ENCODE results near the gene LTO1. TPM values are rescaled to one million over a fixed set of nuclear protein-coding genes. Genes with fewer than 3 reads are reported as not detected.

The LTO1 gene
- total and polyA plus RNA-seq, 2 of the 13 experiments (the other 11 are each of a cell fraction or from before 2014, with no cell fraction given), result 11.8 to 15.0 TPM

GRCh38 chr11:69667619-69668604, 7.2 kb downstream of the LTO1 start (continued):
- 0 out of 2 replicates have a peak, but pooled peaks have one; percentile 76 for TF ChIP-seq SATB2 (CRISPR knock-in tag; IDR thresholded peaks at IDR 0.05)
- peak in 1 of 2 experiments; percentile 89; a peak in 2 of 4 replicates for TF ChIP-seq KLF16 (CRISPR knock-in tag; IDR thresholded peaks at IDR 0.05)
- TF ChIP-seq POLR2A (IDR thresholded peaks at IDR 0.05; ENCODE audit: insufficient read depth in 1 of 2, low read depth in 2 of 2, low read length in 2 of 2), result peak; percentile 37 to 66; a peak in 3 of 4 replicates
- peak; percentile 58; the same call in 1 of the 2 replicates for TF ChIP-seq BRF2 (CRISPR knock-in tag; IDR thresholded peaks at IDR 0.05)
- TF ChIP-seq POGZ (CRISPR knock-in tag; IDR thresholded peaks at IDR 0.05), result peak; percentile 40
- no peak for TF ChIP-seq SOX13 (IDR thresholded peaks at IDR 0.05)
- peak in 1 of 2 experiments; percentile 87; a peak in 2 of 4 replicates for TF ChIP-seq SOX13 (CRISPR knock-in tag; conservative IDR thresholded peaks at IDR 0.05 in 1 of 2, IDR thresholded peaks at IDR 0.05 in 1 of 2)
- TF ChIP-seq NFYC (CRISPR knock-in tag; IDR thresholded peaks at IDR 0.05), result 0 out of 2 replicates have a peak, but pooled peaks have one; percentile 12
- TF ChIP-seq NFKBIZ (CRISPR knock-in tag; IDR thresholded peaks at IDR 0.05), result peak; percentile 74; the same call in 1 of the 2 replicates
- peak; percentile 61; the same call in 1 of the 2 replicates for TF ChIP-seq RFXAP (CRISPR knock-in tag; IDR thresholded peaks at IDR 0.05; ENCODE audit: borderline replicate concordance)
- TF ChIP-seq HNF4G (IDR thresholded peaks at IDR 0.05; ENCODE audit: borderline replicate concordance, low read depth, low read length), result no peak; the same call in 1 of the 2 replicates
- TF ChIP-seq HNF4G (CRISPR knock-in tag; IDR thresholded peaks at IDR 0.05; ENCODE audit: borderline replicate concordance, low read depth), result peak; percentile 74; the same call in 1 of the 2 replicates
- TF ChIP-seq CENPT (CRISPR knock-in tag; IDR thresholded peaks at IDR 0.05; ENCODE audit: low read depth), result 0 out of 2 replicates have a peak, but pooled peaks have one; percentile 69
- no peak for TF ChIP-seq LRRFIP1 (CRISPR knock-in tag; conservative IDR thresholded peaks at IDR 0.05)
- TF ChIP-seq PPARG (CRISPR knock-in tag; conservative IDR thresholded peaks at IDR 0.05), result peak; percentile 71
- TF ChIP-seq MLX (CRISPR knock-in tag; IDR thresholded peaks at IDR 0.05), result peak; percentile 83
- TF ChIP-seq ERF (CRISPR knock-in tag; IDR thresholded peaks at IDR 0.05), result peak; percentile 92
- peak; percentile 87; the same call in 1 of the 2 replicates for TF ChIP-seq IKZF5 (CRISPR knock-in tag; IDR thresholded peaks at IDR 0.05)
- TF ChIP-seq TRIM22 (IDR thresholded peaks at IDR 0.05), result no peak
- TF ChIP-seq ZSCAN25 (CRISPR knock-in tag; IDR thresholded peaks at IDR 0.05), result 0 out of 2 replicates have a peak, but pooled peaks have one; percentile 62
- peak; percentile 47 for TF ChIP-seq THAP11 (CRISPR knock-in tag; IDR thresholded peaks at IDR 0.05)
- TF ChIP-seq ZNF839 (CRISPR knock-in tag; IDR thresholded peaks at IDR 0.05; ENCODE audit: borderline replicate concordance), result no peak; the same call in 1 of the 2 replicates

Data from HepG2 (cell line).